ENCODE data around the gene CACNA1C.

Gene CACNA1C

DNA sequence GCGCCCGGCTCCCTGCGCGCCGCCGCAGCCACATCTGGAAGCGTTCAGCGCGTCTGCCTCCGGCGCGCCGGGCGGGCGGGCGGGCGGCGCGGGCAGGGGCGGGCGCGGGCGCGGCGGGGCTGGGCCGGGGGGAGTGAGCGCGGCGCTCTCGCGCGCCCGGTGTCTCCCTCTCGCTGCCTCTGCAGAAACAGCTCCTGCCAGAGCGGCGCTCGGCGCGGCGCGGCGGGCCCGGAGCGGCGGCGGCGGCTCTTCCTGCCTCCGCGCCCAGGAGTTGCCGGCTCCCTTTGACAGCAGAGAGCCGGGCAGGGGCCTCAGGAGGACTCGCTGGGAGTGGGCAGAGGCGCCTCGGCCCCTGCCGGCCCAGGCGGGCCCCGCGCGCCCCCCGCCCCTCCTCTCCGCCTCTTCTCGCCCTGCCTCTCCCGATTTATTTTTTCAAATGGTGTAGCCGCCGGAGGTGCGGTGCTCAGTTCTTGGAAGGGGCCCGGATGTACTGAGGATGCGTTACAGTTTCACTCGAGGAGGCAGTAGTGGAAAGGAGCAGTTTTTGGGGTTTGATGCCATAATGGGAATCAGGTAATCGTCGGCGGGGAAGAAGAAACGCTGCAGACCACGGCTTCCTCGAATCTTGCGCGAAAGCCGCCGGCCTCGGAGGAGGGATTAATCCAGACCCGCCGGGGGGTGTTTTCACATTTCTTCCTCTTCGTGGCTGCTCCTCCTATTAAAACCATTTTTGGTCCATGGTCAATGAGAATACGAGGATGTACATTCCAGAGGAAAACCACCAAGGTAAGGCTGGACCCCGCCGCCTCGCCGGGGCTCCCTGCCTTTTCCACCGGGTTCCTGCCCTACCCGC lies at the start of gene CACNA1C:
TSS of gene CACNA1C (plus strand) at position 162 of the 853 bp plus-strand sequence. CDS start at position 738, 576 bp downstream.
- DNase-seq = peak; percentile 14

DNA sequence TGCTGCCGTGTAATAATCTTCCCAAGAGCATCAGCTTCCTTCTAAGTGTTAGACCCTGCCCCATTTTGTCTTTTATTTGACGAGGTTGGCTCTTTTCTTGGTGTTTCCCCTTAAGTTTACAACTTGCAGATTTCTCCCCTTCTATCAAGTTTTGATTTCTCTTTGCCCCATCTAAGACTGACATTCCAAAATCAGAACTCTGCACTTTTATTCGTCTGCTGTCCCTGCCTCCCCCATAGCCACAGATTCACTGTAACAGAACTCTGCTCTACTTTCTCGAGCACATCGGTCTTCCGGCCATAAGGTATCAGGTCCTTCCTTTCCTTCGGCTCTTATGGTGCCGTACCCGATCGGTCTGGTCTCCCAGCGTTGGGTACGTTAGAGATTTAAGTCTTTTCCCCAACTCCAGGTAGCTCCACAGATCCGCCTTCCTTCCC lies 49.1 kb upstream of the CACNA1C start:
- no peak for DNase-seq

DNA sequence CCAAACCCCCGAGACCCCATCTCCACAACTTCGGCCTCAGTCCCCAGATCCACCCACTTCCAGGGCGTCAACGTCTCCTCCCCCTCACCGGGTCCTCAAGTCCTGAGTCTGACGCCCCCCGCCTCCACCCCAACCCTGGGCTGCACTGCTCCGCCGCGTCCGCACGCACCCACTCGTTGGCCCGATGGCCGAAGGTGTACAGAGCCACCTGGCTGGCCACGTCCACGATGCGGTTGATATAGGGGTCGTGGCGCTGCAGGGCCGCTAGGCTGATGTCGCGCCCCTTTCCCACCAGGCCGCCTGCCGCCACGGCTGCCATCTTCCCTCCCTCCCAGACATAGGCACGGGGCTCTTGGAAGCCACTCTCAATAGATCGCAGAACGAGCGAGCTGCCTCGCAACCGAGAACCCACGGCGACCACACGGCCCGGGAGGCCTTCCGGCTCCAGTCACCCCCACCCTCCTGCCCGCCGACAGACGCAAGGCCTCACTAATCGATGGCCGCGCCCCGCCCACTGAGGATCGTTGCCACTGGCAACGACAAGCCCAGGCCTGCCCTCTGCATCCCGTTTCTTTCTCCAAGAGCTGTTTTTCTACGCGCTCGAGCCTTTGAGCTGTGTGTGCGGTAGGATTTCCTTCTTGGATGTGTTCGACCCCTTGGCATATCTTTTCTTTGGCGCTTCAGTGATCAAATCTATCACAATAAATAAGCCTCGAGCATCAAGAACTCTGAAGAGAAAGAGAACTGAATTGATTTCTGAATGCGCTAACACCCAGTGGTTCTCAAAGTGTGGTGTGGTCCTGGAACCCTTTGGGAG lies 48.5 kb upstream of the CACNA1C start, which contains the start of gene DCP1B:
TSS of gene DCP1B (minus strand) at position 345 of the 817 bp plus-strand sequence. CDS start at position 319, 26 bp downstream.
- DNase-seq = peak; percentile 96

DNA sequence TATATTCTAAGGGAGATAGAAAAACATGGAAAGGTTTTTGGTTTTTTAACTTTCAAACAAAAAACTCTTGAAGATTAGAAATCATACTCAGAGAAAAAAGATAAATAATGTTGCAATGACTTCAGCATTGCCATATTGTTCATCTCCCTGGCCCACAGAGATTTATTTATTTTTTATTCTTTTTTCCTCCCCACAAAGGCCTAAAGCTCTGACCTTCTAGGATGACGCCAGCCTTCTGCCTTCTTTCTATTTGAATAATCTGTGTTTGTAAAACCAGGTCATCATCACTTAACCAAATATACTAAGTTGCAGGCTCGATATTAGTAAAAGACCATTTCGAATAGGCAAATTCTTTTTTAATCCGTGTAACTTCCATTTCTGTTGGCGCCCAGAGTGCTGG lies 44.1 kb upstream of the CACNA1C start:
- DNase-seq = no peak

DNA sequence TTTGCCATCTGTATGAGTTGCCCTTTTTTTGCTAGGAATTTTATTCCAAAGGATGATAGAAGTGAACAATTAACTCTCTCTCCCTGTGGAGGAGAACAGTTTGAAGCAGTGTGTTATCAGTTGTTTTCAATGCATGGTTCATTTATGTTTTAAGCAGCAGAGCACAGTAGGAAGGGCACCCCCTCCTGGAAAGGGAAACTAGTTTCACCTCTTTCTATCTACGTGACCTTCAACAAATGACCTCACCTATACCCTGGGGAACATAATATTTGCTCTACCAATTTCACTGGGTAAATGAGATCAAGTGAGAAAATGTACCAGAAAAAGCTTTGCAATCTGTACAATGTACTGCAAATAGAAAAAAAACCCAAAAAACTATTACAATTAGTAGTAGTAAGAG lies 43.2 kb upstream of the CACNA1C start:
- peak; percentile 20 for DNase-seq

DNA sequence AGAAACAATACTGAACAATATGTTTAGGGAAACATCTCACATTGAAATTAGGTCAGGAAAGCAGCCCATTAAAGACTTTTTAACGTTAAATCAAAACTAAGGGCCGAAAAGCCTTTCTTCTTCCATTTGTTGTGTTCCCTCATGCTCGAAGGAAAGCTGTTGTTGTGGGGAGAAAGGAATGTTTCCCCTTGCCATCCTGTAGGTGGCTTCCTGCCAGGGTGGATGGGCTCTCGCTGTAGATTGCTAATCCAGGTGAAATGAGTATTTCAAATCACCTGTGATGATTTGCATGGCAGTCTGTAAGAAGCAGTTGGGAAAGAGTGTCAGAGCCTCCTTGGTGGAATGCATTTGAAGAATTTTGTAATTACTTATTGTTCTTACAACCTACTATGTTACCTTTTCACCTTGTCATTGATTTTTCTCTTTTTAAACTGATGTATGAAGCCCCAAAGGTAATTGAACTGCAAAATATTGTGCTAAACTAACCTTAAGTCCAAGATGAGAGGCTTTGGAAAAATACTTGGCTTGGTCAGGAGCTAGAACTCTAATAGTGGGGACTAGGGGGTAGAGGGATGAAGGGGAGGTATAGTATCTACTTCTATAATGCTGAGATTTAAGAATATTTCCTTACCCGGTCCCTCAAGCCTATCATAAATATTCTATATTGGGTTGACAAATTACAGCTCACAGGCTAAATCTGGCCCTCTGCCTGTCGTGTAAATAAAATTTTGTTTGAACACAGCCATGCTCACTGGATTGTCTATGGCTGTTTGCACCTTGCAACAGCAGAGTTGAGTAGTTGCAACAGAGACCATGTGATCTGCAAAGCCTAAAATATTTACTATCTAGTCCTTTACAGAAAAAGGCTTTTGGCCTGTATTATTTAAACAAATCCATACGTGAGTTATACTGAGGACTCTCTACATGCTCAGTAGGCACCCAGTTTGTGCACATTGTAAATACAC lies 40.9 kb upstream of the CACNA1C start:
- DNase-seq = peak; percentile 56

DNA sequence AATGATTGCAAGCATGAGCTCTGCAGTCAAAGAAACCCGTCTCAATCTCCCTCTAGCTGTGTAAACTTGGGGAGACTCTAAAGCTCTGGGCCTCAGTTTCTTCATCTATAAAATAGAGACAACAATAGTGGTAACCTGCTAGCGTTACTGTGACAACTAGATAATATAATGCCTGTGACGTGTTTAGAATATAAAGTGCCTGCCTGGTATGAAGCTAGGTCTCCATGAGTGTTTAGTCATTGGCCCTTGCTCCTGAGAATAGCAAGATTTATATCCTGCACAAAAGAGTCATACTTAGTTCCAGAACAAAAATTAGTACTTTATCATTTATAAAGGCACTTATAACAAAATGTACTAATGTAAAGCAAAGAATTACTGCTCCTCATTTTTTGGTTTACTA lies 39.7 kb upstream of the CACNA1C start:
- no peak for DNase-seq

DNA sequence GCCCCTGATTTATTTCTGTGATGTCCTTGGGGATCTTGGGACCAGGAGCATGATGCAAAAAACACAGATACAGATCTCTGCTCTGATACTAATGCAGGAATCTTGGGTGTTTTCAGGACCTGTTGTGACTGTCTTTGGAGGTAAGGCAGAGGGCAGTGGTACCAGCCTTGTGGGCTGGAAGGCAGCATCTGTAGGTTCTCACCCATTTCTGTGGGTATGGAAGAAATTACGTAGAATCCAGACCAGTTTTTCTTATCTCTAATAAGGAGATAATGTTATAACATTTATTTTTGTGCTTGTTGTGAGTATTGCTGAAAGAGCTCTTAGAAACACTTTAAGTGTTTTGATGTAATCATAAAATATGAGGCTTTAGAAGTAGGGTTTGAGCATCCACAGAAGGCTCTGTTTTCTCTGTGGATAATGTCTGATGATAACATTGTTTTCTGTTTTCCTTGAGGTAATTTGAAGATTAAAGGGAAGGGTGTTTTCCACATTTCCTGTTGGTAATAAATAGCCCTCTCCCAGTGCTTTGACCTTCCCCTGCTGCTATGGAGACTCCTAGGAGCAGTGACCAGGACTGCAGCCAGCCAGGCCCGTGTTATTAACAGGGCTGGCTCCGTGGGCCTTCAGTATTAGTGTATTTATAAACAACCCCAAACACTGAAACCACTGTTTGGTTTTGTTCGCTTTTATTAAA lies 39.1 kb upstream of the CACNA1C start:
- DNase-seq = no peak

DNA sequence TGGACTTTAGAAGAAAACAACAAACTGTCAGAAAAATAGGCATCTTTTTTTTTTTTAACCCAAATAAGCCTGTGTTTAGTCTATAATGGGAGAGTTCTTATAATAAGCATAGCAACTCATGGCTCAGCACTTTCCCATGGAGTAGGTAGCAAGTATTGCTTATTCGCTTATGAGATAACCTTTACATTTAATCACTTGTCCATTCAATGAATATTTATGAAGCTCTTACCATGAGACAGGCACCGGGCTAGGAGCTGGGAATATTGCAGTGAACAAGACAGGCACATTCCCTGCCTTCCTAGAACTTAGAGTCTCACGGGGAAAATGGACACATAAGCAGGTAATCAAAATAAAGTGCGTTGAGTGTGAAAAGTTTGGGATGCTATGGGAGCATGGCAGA lies 38.6 kb upstream of the CACNA1C start:
- no peak for DNase-seq

DNA sequence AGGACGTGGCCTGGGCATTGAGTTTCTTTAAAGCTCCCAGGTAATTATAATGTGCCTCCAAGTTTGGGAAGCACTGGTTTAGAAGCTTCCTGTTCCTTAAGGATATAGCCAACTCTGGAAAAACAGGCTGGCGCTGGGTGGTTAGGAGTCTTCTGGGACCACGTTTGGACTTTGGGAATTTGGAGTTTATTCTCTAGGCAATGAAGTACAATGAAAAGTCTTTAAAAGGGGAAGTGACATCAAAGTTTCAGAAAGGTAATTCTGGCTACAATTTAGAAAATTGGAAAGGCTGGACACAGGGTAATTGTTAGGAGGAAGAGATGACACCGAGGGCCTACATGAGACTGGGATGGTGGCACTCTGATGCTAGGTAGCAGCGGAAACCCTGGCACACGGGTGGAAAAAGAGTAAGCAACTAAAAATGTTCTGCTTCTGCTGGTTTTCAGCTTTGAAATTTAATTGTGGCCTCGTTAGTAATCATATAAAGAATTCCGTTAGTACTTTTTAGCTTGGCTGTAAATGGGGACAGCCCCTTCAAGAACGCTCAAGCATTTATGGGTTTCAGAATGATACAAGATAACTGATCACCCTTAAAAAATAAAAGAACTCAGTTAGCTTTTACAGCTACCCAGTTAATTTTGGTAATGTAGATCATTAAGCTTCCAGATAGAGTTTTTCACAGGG lies 35.8 kb upstream of the CACNA1C start:
- DNase-seq = no peak

DNA sequence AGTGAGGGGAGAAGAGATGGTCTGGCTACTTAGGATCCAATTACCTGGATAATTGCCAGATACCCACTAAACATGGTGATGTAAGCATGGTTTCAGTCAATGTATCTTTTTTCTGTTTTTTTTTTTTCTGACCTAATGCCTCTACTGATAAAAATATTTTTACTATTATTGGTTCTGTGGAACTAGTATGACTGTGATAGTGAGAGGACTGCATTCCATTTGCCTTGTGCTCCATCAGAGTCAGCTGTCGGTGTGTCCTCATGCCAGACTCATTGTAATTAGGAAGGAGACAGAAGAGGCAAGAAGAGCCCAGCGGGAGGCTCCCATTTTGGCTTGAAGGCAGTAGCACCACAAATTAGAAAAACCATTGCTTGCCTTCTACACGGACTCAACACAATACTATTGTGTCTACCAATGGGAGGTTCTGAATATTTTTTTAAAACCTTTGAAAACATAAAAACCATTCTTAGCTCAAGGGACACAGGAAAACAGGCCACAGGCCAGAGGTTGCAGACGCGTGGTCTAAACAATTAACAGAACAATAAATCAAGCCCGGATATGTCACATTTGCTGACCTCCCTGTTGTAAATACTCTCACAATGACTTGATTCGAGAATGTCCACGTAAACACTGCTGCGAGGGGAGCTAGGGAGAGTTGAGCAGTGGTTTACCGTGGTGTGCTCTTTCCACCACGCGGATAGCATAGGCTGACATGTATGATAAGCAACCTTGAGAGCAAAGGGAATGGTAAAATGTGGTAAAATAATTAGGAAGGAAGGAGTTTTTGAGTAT lies 35.0 kb upstream of the CACNA1C start:
- no peak for DNase-seq

DNA sequence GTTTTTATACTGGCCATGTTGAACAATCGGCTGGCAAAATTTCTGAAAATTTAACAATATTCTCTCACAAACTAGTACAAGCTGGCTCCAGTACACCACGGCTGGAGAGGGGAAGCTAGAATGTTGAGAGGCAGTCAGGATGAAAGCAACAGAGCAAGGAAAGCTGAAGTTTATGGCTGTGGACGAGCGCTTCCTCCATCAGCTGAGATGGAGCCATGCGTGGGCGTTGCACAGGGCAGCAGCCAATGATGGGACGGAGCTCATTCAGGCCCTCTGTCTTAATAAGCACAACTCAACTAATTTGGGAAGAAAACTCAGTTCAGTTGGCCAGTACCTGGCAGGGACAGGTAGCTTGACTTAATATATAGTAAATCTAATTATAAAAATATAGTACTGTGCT lies 34.4 kb upstream of the CACNA1C start:
- DNase-seq = no peak

DNA sequence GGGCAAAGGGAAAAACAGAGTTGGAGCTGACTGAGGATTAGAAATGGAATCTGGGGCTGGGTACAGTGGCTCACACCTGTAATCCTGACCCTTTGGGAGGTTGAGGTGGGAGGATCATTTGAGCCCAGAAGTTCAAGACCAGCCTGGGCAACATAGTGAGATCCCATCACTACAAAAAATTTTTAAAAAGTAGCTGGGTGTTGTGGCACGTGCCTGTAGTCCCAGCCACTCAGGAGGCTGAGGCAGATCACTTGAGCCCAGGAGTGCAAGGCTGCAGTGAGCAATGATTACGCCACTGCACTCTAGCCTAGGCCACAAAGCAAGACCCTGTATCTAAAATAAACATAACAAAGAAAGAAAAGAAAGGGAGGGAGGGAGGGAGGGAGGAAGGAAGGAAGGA lies 33.7 kb upstream of the CACNA1C start:
- DNase-seq = no peak

DNA sequence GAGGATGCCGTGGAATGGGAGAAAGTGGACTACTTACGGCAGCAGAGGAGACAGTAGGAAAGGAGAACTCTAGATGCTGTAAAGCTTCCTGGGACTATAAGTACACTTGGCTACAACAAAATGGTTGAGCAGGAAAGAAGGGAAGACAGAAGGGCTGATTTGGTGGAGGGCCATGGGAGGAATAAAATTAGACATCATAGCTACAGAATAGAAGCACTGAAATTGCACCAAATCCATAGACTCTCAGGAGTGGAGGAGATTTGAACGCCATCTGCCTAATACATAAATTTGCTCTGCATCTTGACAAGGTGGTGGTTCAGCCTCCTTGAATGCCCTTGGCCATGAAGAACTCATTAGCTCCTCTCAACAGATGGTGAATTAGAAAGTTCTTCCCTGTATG lies 32.3 kb upstream of the CACNA1C start:
- no peak for DNase-seq

DNA sequence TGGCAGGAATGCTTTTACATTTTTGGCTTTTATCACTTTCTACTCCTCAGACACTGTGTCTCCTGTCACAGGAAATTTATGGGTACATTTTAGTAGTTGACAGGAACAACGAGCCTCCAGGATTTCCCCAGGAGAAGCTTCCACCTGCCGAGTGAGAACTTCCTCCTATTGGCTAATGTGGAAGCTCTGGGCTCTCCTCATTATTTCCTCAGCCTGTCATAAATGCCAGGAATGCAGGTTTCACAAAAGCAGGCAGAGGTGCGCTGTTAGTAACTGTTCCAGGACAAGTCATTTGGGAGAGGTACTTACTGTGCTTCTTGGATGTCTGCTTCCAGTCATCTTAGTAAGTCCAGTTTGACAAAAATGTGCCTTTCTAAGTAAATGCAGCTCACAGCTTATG lies 29.4 kb upstream of the CACNA1C start:
- DNase-seq = peak; percentile 17

DNA sequence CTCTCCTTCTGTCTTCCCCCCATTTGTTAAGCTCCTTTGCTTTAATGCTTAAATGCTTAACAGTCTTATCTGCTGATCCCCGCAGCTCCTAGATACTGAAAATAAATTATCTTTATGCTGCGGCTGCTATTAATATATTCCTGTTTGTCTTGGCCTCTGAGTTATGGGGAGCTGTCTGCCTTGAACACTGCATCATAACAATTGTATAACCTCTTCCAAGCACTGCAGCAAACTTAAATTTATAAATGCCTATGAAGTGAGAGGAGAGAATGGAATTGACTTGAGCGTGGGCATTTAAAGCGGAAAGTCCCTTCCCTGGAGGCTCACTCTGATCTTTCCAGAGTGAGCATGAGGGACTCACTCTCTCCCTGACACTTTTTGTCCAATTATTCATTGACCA lies 25.4 kb upstream of the CACNA1C start:
- no peak for DNase-seq

DNA sequence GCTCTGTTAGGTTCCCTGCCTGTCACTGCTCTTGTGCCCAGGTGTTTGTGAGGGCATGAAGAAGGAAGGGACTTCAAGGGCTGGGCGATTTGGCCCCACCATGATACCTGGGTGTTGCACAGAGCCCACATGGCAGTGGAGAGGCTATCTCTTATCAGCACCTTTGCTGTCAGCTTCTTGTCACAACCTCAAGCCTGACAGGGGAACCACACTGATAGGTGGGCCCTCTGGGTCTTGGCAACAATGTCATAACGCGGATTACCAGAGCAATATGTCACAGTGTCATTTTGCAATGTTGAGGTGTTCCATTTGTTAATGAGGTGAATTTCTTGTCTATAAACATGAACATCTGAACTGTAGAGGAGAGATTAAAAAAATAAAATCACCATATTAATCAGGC lies 22.9 kb upstream of the CACNA1C start:
- no peak for DNase-seq

DNA sequence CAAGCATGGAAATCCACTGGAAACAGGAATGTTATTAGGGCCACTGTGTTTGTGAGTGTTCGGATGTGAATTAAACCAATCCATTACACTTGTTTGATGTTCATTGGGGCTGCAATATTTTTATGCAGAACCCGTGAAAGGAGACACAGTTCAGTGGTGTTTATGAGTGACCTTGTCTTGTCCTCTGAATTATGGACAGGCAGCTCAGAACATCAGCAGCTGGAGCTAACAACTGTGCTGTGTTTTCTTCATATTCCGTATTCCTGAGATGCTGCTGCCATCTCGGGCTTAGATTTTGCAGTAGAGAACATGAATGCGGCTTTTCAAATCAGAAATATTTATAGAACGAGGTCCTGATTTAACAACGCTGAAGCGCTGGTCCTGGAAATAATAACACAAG lies 20.3 kb upstream of the CACNA1C start:
- no peak for DNase-seq

DNA sequence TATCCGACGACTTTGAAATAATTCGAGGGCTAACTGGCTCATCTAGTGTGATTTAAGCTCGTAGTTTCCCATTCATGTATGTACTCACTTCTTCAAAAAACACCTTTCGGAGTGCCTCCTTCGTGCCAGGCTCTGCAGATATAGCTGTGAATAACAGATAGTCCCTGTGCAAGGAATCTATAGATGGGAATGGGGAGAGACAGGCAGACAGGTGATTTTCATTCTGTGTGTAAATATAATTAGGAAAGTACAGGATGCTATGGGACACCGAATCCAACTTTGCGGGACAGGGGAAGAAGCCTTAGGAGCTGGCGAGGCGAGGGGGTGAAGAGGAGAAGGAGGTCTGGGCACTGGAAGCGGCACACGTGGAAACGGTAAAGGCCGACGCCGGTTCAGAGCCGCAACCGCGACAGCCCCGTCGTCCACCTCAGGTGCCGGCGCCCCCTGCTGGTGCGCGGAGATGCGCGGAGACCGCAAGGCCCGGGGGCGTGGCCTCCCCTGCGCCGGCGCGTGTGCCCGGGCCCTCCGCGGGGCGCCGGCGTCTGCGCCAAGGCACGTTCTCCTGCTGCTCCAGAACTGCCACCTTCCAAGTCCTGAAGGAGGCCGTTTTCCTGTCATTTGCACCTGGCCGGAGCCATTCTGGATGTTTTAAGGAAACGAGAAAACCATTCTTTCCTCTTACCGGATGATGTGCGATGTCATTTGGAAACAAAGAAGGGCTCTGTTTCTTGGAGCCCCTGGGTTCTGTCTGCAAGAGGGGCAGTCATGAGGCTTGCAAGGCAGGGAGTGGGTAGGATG lies 18.0 kb upstream of the CACNA1C start:
- DNase-seq = peak; percentile 77

Data from DMS153 (cell line).